Right cardiac atrium (tissue), 5 donors: ENCODE results near the gene AMBRA1. TPM values are rescaled to one million over a fixed set of nuclear protein-coding genes. Genes with fewer than 3 reads are reported as not detected.
"Not testable (repeated sequence)": the region's sequence is repeated elsewhere in the genome, so short reads cannot be mapped to it uniquely, and the experiment has no call there.

Experiments used
- ATAC-seq, 2 donors: fragments of 200-7000 bp; cut with Tn5 transposase; one replicate each; pipeline versions ENCODE4 v1.8.0 to v1.9.1; 2020; ENCODE audit warnings: moderate library complexity in 2 of 2, mild to moderate bottlenecking in 1 of 2
- DNase-seq, 3 donors: peaks; one replicate each; pipeline ENCODE4 v3.0.0-alpha.2; 2020
- H3K27ac ChIP-seq: one replicate; pipeline ENCODE4 v1.5.1; 2013; ENCODE audit warnings: mild to moderate bottlenecking, low read length, control low read depth, moderate library complexity
- H3K27me3 ChIP-seq: one replicate; pipeline ENCODE4 v1.6.1; 2013; ENCODE audit not compliant: control insufficient read depth, insufficient read depth
- H3K4me1 ChIP-seq: one replicate; pipeline ENCODE4 v1.6.1; 2013; ENCODE audit warnings: low read length; ENCODE audit not compliant: control insufficient read depth, insufficient read depth
- H3K4me3 ChIP-seq: one replicate; pipeline ENCODE4 v1.5.1; 2013; ENCODE audit warnings: low read length, control low read depth
- H3K9me3 ChIP-seq: one replicate; pipeline ENCODE4 v1.6.1; 2013; ENCODE audit warnings: low read length; ENCODE audit not compliant: control insufficient read depth
- WGBS: extraction: QIAGEN DNeasy Blood & Tissue Kit; methylation state at CpG from one replicate; pipeline ENCODE4 v1.1.7; 2013; 5-methylcytosine and 5-hydroxymethylcytosine counted together
- intact Hi-C, 4 donors: fragments of 100-400 bp; cut with DNase I; formaldehyde crosslinking; loops; one replicate each; pipeline versions ENCODE4 v1.11.0 to v1.14.0; 2022 to 2023
- polyA plus RNA-seq: library from polyadenylated mRNA; stranded (reverse); fragments of 200-250 nt; gene quantifications from one replicate; pipeline ENCODE4 v1.2.3, GENCODE V29; 2013
- total RNA-seq, 4 donors: library from RNA; stranded (reverse); fragmentation: NEBNext Ultra II Directional; extraction: Animal tissue kit (Norgen Biotek cat#: 25700); gene quantifications; one replicate each; pipeline ENCODE4 v1.2.1, GENCODE V29; 2021
- donor health status: healthy with polysubstance abuse.
- donor health status: DM: no; HTN: yes; CAD: no.
- donor health status: DM: no; HTN: no; CAD: no.
- donor health status: DM: no; HTN: yes; CAD: no; lungs with severe emphysema.
- donor health status: DM: yes; HTN: yes; CAD: no.

AMBRA1 gene
- total and polyA plus RNA-seq, 5 donors, result 8.1 to 23.6 (median 19.5) TPM

- no peaks in the 10 kb centered on the region for H3K27me3 ChIP-seq
- no peak overlapping the region for H3K4me3 ChIP-seq
- ATAC-seq (no peak), DNase-seq (no peak)
- no peak overlapping the region for H3K27ac ChIP-seq
- H3K9me3 ChIP-seq, result no peaks in the 10 kb centered on the region
- no peaks in the 10 kb centered on the region for H3K4me1 ChIP-seq
- intact Hi-C loops, result no loop called here
- WGBS, result 78% methylated on average over 6 of the region's 6 CpGs
Observed at GRCh38 chr11:46597609-46598219, 3.9 kb upstream of the AMBRA1 start.

GRCh38 chr11:46597155-46597554 lies 3.3 kb upstream of the AMBRA1 start:
- intact Hi-C loops, result no loop called here
- 96% methylated on average over 1 of the region's 1 CpG for WGBS
- ATAC-seq, result no peak

GRCh38 chr11:46594785-46595184 lies 962 bp upstream of the AMBRA1 start:
- no peaks in the 10 kb centered on the region for H3K4me1 ChIP-seq
- H3K4me3 ChIP-seq, result no peak overlapping the region
- intact Hi-C loops, result no loop called here
- DNase-seq (no peak), ATAC-seq (no peak)
- H3K27ac ChIP-seq, result no peak overlapping the region
- WGBS, result 92% methylated on average over 10 of the region's 10 CpGs
- H3K9me3 ChIP-seq, result no peaks in the 10 kb centered on the region
- H3K27me3 ChIP-seq, result no peaks in the 10 kb centered on the region

More at GRCh38 chr11:46597155-46597554, 3.3 kb upstream of the AMBRA1 start:
- Histone ChIP-seq H3K27me3 (no peaks in the 10 kb centered on the region), H3K27ac (no peak overlapping the region), H3K9me3 (no peaks in the 10 kb centered on the region), H3K4me3 (no peak overlapping the region), H3K4me1 (no peaks in the 10 kb centered on the region)
- no peak for DNase-seq

GRCh38 chr11:46594374-46594700 lies 514 bp upstream of the AMBRA1 start:
- Histone ChIP-seq H3K4me1 (no peaks in the 10 kb centered on the region), H3K4me3 (peak overlapping the region; percentile 67), H3K27ac (no peak overlapping the region), H3K27me3 (no peaks in the 10 kb centered on the region), H3K9me3 (no peaks in the 10 kb centered on the region)
- DNase-seq (no peak), ATAC-seq (no peak)
- intact Hi-C loops, result no loop called here
- 31% methylated on average over 3 of the region's 3 CpGs for WGBS

- no peak overlapping the region for H3K4me3 ChIP-seq
- WGBS, result 39% methylated on average over 11 of the region's 11 CpGs
- ATAC-seq (no peak), DNase-seq (no peak)
- no peaks in the 10 kb centered on the region for H3K4me1 ChIP-seq
- H3K27ac ChIP-seq, result no peak overlapping the region
- no peaks in the 10 kb centered on the region for H3K9me3 ChIP-seq
- no peaks in the 10 kb centered on the region for H3K27me3 ChIP-seq
- intact Hi-C loops, result no loop called here
Observed at GRCh38 chr11:46590740-46591605, 2.9 kb downstream of the AMBRA1 start.

- no peaks in the 10 kb centered on the region for H3K9me3 ChIP-seq
- ATAC-seq (no peak), DNase-seq (no peak)
- intact Hi-C loops, result no loop called here
- no peaks in the 10 kb centered on the region for H3K4me1 ChIP-seq
- H3K27ac ChIP-seq, result no peak overlapping the region
- no peaks in the 10 kb centered on the region for H3K27me3 ChIP-seq
- H3K4me3 ChIP-seq, result no peak overlapping the region
Observed at GRCh38 chr11:46588915-46589314, 4.9 kb downstream of the AMBRA1 start.

GRCh38 chr11:46588131-46588530 lies 5.7 kb downstream of the AMBRA1 start:
- DNase-seq, result no peak
- H3K27ac ChIP-seq, result no peak overlapping the region
- no peak for ATAC-seq
- H3K4me3 ChIP-seq, result no peak overlapping the region
- 84% methylated on average over 5 of the region's 5 CpGs for WGBS
- no peaks in the 10 kb centered on the region for H3K27me3 ChIP-seq
- H3K9me3 ChIP-seq, result no peaks in the 10 kb centered on the region
- no peaks in the 10 kb centered on the region for H3K4me1 ChIP-seq
- intact Hi-C loops, result no loop called here

GRCh38 chr11:46583513-46583912 lies 10.3 kb downstream of the AMBRA1 start:
- H3K27me3 ChIP-seq, intact Hi-C loops, H3K4me1 ChIP-seq, DNase-seq, H3K4me3 ChIP-seq, H3K27ac ChIP-seq, ATAC-seq, H3K9me3 ChIP-seq: not testable (repeated sequence)
- 100% methylated on average over 1 of the region's 1 CpG for WGBS

- DNase-seq (no peak), ATAC-seq (no peak)
- 96% methylated on average over 5 of the region's 5 CpGs for WGBS
- no peak overlapping the region for H3K27ac ChIP-seq
- peaks cover 2% of the 10 kb centered on the region for H3K4me1 ChIP-seq
- no peaks in the 10 kb centered on the region for H3K9me3 ChIP-seq
- H3K4me3 ChIP-seq, result no peak overlapping the region
- H3K27me3 ChIP-seq, result no peaks in the 10 kb centered on the region
- intact Hi-C loops, result no loop called here
Observed at GRCh38 chr11:46582588-46582987, 11.2 kb downstream of the AMBRA1 start.

- intact Hi-C loops, result no loop called here
- peaks cover 2% of the 10 kb centered on the region for H3K4me1 ChIP-seq
- H3K27ac ChIP-seq, result no peak overlapping the region
- WGBS, result 100% methylated on average over 1 of the region's 1 CpG
- H3K9me3 ChIP-seq, result no peaks in the 10 kb centered on the region
- DNase-seq (no peak), ATAC-seq (no peak)
- H3K4me3 ChIP-seq, result no peak overlapping the region
- no peaks in the 10 kb centered on the region for H3K27me3 ChIP-seq
Observed at GRCh38 chr11:46577058-46577457, 16.8 kb downstream of the AMBRA1 start.

GRCh38 chr11:46574656-46575055 lies 19.2 kb downstream of the AMBRA1 start:
- DNase-seq (no peak), ATAC-seq (no peak)
- intact Hi-C loops, result no loop called here
- Histone ChIP-seq H3K4me1 (peaks cover 2% of the 10 kb centered on the region), H3K27me3 (no peaks in the 10 kb centered on the region), H3K9me3 (no peaks in the 10 kb centered on the region), H3K4me3 (no peak overlapping the region), H3K27ac (no peak overlapping the region)
- WGBS, result 14% methylated on average over 1 of the region's 1 CpG
